ENCODE data around the gene TMED9.
"Not testable (repeated sequence)": the region's sequence is repeated elsewhere in the genome, so short reads cannot be mapped to it uniquely, and the experiment has no call there.

The TMED9 gene

DNA sequence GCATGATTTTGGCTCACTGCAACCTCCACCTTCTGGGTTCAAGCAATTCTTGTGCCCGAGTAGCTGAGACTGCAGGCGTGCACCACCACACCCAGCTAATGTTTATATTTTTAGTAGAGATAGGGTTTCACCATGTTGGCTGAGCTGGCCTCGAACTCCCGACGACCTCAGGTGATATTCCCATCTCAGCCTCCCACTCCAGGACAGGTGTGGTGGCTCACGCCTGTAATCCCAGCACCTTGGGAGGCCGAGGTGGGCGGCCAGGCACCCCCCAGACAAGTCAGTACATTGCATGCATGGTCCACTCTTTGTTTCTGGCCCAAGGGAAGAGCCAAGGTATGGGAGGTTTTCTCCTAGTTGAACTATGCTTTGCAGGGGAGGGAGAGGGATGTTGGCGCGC, 32.2 kb downstream of the TMED9 start:
- H3K4me1 ChIP-seq (ENCODE audit: insufficient read depth, low read length); H3K36me3 ChIP-seq (ENCODE audit: insufficient read depth, low read length): not testable (repeated sequence)

DNA sequence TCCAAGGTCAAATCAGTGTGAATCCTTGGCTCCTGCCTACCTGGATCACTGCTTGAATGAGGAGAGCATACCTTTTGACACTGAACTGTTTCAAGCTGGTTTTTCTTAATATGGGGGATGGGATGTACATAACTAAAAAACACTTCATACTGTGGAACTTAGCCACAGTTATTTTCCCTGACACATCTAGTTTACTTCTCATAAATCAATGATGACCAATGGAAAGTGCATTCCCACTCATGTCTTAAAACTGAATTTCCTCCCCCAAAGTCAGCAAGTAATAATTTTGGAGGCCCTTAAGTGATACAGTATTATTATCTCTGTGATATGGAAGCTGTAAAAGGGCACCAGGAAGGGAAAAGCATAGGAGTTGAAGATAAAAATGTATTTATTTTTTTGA, 38.2 kb downstream of the TMED9 start:
- H3K9me3 ChIP-seq (ENCODE audit: control insufficient read depth, insufficient read depth, low read length); H3K36me3 ChIP-seq (ENCODE audit: insufficient read depth, low read length); H3K4me1 ChIP-seq (ENCODE audit: insufficient read depth, low read length); H3K9ac ChIP-seq (ENCODE audit: low read depth, low read length): not testable (repeated sequence)

More for the DNA sequence above, 32.2 kb downstream of the TMED9 start:
- not testable (repeated sequence) for H3K9me3 ChIP-seq (ENCODE audit: control insufficient read depth, insufficient read depth, low read length); H3K9ac ChIP-seq (ENCODE audit: low read depth, low read length)

- not testable (repeated sequence) for H3K4me1 ChIP-seq (ENCODE audit: insufficient read depth, low read length); H3K36me3 ChIP-seq (ENCODE audit: insufficient read depth, low read length); H3K9ac ChIP-seq (ENCODE audit: low read depth, low read length); H3K9me3 ChIP-seq (ENCODE audit: control insufficient read depth, insufficient read depth, low read length)
These were observed 42.9 kb downstream of the TMED9 start for GRCh38 chr5:177634912-177635311.

- H3K9ac ChIP-seq (ENCODE audit: low read depth, low read length); H3K9me3 ChIP-seq (ENCODE audit: control insufficient read depth, insufficient read depth, low read length); H3K4me1 ChIP-seq (ENCODE audit: insufficient read depth, low read length); H3K36me3 ChIP-seq (ENCODE audit: insufficient read depth, low read length): not testable (repeated sequence)
These were observed 53.5 kb downstream of the TMED9 start for GRCh38 chr5:177645462-177645861.
